Naive thymus-derived CD8-positive, alpha-beta T cell (primary cell): Measurements from ENCODE around the gene ZACN. TPM values are rescaled to one million over a fixed set of nuclear protein-coding genes. Genes with fewer than 3 reads are reported as not detected.
A peak's percentile ranks its signal among the peaks of the same experiment; 100 is the strongest.

Experiments
- ATAC-seq, 2 donors: fragments of 150-1000 bp; cut with Tn5 transposase in 1 of 2; sonication (Bioruptor Pico), chemical (Tn5 transposase) in 1 of 2; 1 replicate in 1 of 2; 2 replicates in 1 of 2; pipeline ENCODE4 v1.10.0; 2021; ENCODE audit warnings: mild to moderate bottlenecking in 2 of 2, moderate library complexity in 2 of 2
- POLR2A ChIA-PET: fragments of 350-600 bp; sonication (Branson Sonifier 250); formaldehyde crosslinking; loops from one replicate; lab custom pipeline; 2021; ENCODE audit warnings: antibody characterized with exemption; lab: Charles Lee
- DNase-seq, 10 donors: peaks; one replicate each; pipeline versions ENCODE4 v3.0.0 to v3.0.0-alpha.2; 2020 to 2022
- H3K27ac Mint-ChIP-seq, 10 donors: one replicate each; pipeline ENCODE4 v1.8.0; 2020 to 2022; ENCODE audit warnings: mild to moderate bottlenecking in 10 of 10, mixed read lengths in 10 of 10, moderate library complexity in 4 of 10, inconsistent platforms in 1 of 10
- H3K27me3 Mint-ChIP-seq, 5 donors: one replicate each; pipeline ENCODE4 v1.8.0; 2021 to 2022; ENCODE audit warnings: mixed read lengths in 5 of 5
- H3K36me3 Mint-ChIP-seq, 3 donors: one replicate each; pipeline ENCODE4 v1.8.0; 2020 to 2022; ENCODE audit warnings: mixed read lengths in 3 of 3, mild to moderate bottlenecking in 2 of 3, inconsistent platforms in 1 of 3
- H3K4me1 Mint-ChIP-seq, 4 donors: one replicate each; pipeline ENCODE4 v1.8.0; 2021 to 2022; ENCODE audit warnings: mixed read lengths in 4 of 4
- H3K4me3 Mint-ChIP-seq, 10 donors: one replicate each; pipeline ENCODE4 v1.8.0; 2020 to 2022; ENCODE audit warnings: mild to moderate bottlenecking in 10 of 10, mixed read lengths in 10 of 10, moderate library complexity in 6 of 10, inconsistent platforms in 1 of 10
- H3K9me3 Mint-ChIP-seq, 9 donors: one replicate each; pipeline ENCODE4 v1.8.0; 2020 to 2022; ENCODE audit warnings: mixed read lengths in 9 of 9, mild to moderate bottlenecking in 3 of 9, inconsistent platforms in 1 of 9, moderate library complexity in 1 of 9
- polyA plus RNA-seq, 3 donors: library from polyadenylated mRNA; unstranded; fragments of 300-500 nt; fragmentation: Illumina TruSeq; gene quantifications; one replicate each; pipeline ENCODE4 v1.2.3, GENCODE V29; 2021
- total RNA-seq, 8 experiments: library from RNA in 2 of 8; stranded (reverse) in 2 of 8; gene quantifications; one replicate each; pipeline ENCODE4 v1.2.3 and lab custom pipeline; 2021 to 2026

ZACN gene
- total and polyA plus RNA-seq, 5 experiments from 2014 or later, result 0.21 to 4.6 (median 1.9) TPM; not detected in 2

DNA sequence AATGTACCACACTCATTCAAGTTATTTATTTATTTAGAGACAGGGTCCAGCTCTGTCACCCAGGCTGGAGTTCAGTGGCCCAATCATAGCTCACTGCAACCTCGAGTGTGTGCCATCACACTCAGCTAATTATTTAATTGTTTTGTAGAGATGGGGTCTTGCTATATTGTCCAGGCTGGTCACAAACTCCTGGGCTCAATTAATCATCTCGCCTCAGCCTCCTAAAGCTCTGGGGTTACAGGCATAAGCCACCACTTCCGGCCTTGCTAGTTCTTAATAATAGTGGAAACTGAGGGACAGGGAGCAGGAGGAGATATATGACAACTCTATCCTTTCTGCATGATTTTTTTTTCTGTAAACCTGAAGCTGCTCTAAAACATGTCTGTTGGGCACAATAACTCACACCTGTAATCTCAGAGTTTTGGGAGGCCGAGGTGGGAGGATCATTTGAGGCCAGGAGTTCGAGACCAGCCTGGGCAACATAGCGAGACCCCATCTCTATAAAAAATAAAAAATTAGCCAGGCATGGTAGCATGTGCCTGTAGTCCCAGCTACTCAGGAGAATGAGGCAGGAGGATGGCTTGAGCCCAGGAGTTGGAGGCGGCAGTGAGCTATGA lies 36.3 kb downstream of the ZACN start:
- no peak overlapping the region for H3K4me3 Mint-ChIP-seq
- H3K36me3 Mint-ChIP-seq, result no peaks in the 10 kb centered on the region
- no peaks in the 10 kb centered on the region for H3K4me1 Mint-ChIP-seq
- H3K9me3 Mint-ChIP-seq, result peaks cover 0 to 3% (median 0%) of the 10 kb centered on the region in 9 donors
- POLR2A ChIA-PET, result interaction anchor here (0.5 to 0.8 kb wide), 3 partner anchors 153 to 182 kb away, joined by 3 read pairs; no protein-coding TSS in a partner anchor
- H3K27ac Mint-ChIP-seq, result no peak overlapping the region
- no peaks in the 10 kb centered on the region for H3K27me3 Mint-ChIP-seq
- DNase-seq (no peak), ATAC-seq (no peak)

DNA sequence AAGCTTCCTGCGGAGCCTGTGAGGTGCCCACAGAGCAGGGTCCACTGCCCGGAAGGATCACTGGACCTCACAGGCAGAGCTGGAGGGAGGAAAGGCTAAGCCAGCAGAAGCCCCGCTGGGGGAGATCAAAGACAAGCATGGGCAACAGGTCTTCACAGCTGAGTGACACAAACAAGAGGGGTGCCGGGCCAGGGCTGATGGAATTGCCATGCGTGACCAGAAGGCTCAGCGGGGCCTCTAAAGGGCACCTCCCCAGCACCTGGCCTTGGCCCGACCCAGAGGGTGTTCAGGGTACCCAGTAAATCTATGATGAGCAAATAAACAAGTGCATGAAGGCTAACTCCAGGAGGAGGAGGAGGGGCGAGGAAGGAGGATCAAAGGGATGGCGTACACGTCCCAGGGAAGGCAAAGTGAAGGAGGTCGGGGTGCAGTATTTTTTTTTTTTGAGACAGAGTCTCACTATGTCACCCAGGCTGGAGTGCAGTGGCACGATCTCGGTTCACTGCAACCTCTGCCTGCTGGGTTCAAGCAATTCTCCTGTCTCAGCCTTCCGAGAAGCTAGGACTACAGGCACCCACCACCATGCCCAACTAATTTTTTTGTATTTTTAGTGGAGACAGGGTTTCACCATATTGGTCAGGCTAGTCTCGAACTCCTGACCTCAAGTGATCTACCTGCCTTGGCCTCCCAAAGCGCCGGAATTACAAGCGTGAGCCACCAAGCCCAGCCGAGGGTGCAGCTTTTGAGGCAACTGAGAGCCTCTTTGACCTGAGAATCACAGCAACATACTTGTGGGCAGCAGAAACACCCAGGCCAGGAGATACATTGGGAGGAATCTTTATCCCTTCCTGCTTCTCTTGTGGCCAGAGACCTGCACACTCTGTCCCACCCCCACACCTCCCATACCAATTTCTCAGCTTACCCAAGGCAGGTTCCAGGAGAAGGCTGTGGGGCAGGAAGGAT lies 40.7 kb downstream of the ZACN start:
- Mint-ChIP-seq H3K9me3 (no peaks in the 10 kb centered on the region), H3K27ac (peak overlapping the region in 2 of 10 donors; percentile 11 to 70)
- POLR2A ChIA-PET, result interaction anchor here (0.8 to 14.8 kb wide), 6 partner anchors 15 to 160 kb away, joined by 3 to 152 read pairs (median 58); partner anchors contain the start of gene ZACN

DNA sequence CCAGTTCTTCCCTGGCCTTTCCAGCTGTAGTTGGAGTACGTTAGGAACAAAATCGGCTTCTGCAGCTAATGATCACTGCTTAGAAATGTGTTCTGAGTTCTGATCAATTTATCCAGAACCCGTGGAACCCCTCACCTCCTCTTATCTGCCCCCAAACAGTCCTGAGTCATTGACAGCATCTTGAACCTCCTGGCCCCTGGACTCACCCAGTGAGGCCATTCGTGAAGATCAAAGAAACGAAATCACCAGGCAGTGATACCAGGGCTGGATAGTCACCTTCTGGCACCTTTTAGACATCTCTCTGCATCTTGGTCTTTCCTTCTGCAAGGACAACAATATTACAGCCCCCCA lies 41.7 kb downstream of the ZACN start:
- Mint-ChIP-seq H3K27me3 (no peaks in the 10 kb centered on the region), H3K27ac (peak overlapping the region in 5 of 10 donors; percentile 16 to 86 (median 43)), H3K36me3 (no peaks in the 10 kb centered on the region), H3K4me1 (peaks cover 9 to 28% (median 18%) of the 10 kb centered on the region in 4 donors), H3K9me3 (no peaks in the 10 kb centered on the region), H3K4me3 (peak overlapping the region in 5 of 10 donors; percentile 30 to 70 (median 41))
- POLR2A ChIA-PET, result interaction anchor here (0.8 to 14.8 kb wide), 8 partner anchors 12 to 159 kb away, joined by 3 to 152 read pairs (median 8); no protein-coding TSS in a partner anchor
- no peak for DNase-seq
- ATAC-seq, result no peak

More for the DNA sequence above, 40.7 kb downstream of the ZACN start:
- no peak for DNase-seq
- ATAC-seq, result no peak
- H3K4me1 Mint-ChIP-seq, result peaks cover 6 to 22% (median 17%) of the 10 kb centered on the region in 4 donors
- H3K4me3 Mint-ChIP-seq, result peak overlapping the region in 3 of 10 donors; percentile 24 to 26 (median 26)
- H3K36me3 Mint-ChIP-seq, result no peaks in the 10 kb centered on the region
- H3K27me3 Mint-ChIP-seq, result no peaks in the 10 kb centered on the region

DNA sequence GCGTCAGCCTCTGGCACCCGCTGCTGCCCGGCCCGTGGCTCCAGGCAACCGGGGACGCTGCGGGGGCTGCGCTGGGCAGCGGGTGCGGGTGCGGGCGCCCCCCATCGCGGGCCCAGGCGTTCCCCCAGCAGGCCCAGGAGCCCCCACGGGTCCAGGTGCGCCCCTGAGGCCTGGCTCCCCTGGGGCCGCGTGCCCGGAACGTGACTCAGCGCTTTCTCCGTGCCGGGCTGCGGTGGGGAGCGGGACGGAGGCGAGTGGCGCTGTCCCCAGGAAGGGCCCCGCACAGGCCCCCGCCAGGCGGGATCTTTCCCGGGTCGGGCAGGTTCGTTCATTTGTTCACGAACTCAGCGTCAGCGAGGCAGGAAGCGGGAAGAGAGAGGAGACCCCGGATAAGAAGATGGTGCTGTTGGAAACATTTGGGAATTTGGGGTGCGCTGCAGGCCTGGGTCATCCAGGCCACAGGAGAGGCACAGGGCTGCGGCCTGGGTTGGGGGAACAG lies 43.0 kb downstream of the ZACN start:
- Mint-ChIP-seq H3K27ac (peak overlapping the region in 8 of 10 donors; percentile 46 to 90 (median 80)), H3K9me3 (no peaks in the 10 kb centered on the region), H3K4me3 (peak overlapping the region; percentile 28 to 78 (median 63)), H3K36me3 (no peaks in the 10 kb centered on the region), H3K4me1 (peaks cover 18 to 40% (median 31%) of the 10 kb centered on the region in 4 donors), H3K27me3 (no peaks in the 10 kb centered on the region)
- POLR2A ChIA-PET, result interaction anchor here (0.5 to 14.8 kb wide), 13 partner anchors 11 to 176 kb away, joined by 3 to 152 read pairs (median 7); partner anchors contain the start of gene FOXJ1
- DNase-seq (no peak), ATAC-seq (peak; percentile 13 to 37)

DNA sequence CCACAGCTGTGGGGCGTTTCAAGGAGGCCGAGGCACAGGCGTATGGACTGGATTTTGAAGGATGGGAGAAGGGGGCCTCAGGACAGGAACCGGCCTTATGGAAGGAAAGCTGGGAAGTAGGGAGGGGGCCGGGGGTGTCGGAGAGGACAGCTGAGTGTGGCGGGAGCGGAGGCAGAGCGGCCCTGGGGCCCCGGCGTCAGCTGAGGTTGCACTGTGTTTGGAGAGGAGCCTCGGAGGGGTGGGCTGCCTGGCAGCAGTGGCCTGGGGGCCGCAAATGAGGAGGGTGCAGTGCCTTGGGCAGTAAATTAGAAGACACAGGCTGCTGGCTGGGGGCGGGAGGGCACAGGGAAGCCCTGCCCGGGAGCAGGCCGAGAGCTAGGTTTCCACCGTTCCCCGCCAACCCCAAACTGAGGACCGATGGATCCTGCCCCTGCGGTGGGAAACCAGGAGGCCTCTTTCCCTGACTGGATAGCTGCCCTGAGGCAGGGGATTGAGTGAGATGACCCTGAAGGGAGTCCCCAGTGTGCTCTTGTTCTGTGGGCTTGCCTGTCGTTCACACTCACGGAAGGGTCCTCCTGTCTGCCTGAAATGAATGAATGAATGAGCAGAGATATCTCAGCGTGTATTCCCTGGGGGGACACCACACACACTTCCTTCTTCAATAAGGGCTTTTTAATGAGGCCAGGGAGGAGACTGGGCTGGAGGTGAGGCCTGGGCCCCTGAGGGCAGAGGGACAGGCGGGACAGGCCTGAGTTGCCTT lies 43.6 kb downstream of the ZACN start:
- ATAC-seq (no peak), DNase-seq (no peak)
- H3K27ac Mint-ChIP-seq, result peak overlapping the region; percentile 46 to 90 (median 78)
- POLR2A ChIA-PET, result interaction anchor here (0.5 to 14.8 kb wide), 12 partner anchors 10 to 175 kb away, joined by 3 to 152 read pairs (median 6); no protein-coding TSS in a partner anchor
- peak overlapping the region; percentile 45 to 78 (median 67) for H3K4me3 Mint-ChIP-seq
- peaks cover 21 to 44% (median 35%) of the 10 kb centered on the region in 4 donors for H3K4me1 Mint-ChIP-seq
- no peaks in the 10 kb centered on the region for H3K9me3 Mint-ChIP-seq
- H3K27me3 Mint-ChIP-seq, result no peaks in the 10 kb centered on the region
- H3K36me3 Mint-ChIP-seq, result no peaks in the 10 kb centered on the region

DNA sequence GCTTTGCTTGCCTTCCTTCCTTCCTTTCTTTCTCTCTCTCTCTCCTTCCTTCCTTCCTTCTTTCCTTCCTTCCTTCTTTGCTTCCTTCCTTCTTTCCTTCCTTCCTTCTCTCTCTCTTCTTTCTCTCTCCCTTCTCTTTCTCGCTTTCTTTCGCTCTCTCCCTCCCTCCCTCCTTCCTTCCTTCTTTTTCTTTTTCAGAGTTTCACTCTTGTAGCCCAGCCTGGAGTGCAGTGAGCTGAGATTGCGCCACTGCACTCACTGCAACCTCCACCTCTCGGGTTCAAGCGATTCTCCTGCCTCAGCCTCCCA lies 44.2 kb downstream of the ZACN start:
- DNase-seq (no peak), ATAC-seq (no peak)
- H3K9me3 Mint-ChIP-seq, result no peaks in the 10 kb centered on the region
- H3K4me1 Mint-ChIP-seq, result peaks cover 21 to 44% (median 35%) of the 10 kb centered on the region in 4 donors
- peak overlapping the region in 9 of 10 donors; percentile 66 to 90 (median 75) for H3K27ac Mint-ChIP-seq
- peak overlapping the region in 8 of 10 donors; percentile 29 to 77 (median 66) for H3K4me3 Mint-ChIP-seq
- H3K27me3 Mint-ChIP-seq, result no peaks in the 10 kb centered on the region
- POLR2A ChIA-PET, result interaction anchor here (0.6 to 14.8 kb wide), 11 partner anchors 9 to 395 kb away, joined by 3 to 152 read pairs (median 5); no protein-coding TSS in a partner anchor
- H3K36me3 Mint-ChIP-seq, result no peaks in the 10 kb centered on the region

DNA sequence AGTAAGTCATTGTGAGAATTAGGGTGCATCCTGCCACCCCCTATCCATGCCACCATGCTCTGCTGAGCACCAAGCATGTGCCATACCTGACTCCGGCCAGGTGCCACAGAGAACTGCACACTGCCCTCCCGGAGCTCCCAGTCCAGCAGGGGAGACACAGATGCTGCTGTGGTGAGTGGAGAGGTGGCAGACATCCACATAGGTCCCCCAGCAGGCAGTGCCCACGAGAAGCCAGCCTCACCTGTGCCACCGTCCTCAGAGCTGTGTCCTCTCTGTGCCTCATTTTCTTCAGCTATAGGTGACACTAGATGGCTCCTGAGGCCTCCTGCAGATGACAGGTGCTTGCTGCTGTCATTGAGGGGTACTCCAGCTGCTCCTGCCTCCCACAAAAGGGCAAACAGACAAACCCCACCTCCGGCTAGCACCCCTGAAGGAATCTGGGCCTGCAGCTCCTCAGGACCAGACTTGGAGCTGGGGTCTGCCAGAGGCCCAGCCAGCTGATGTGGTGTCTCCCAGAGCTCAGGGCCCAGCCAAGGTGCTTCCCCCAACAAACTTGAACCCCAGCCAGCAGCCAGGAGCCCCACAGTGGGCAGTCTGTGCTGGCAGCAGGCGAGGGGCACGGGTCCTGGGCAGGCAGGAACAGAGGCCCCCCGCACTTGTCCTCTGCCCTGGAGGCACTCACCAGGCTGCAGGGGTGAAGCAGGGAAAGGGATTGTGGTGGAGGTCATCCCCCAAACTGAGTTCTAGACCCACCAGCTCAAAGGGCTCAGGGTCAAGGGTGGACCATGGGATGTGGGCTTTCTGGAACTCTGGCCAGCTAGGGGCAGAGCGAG lies 45.0 kb downstream of the ZACN start:
- no peaks in the 10 kb centered on the region for H3K9me3 Mint-ChIP-seq
- H3K4me1 Mint-ChIP-seq, result peaks cover 21 to 44% (median 35%) of the 10 kb centered on the region in 4 donors
- ATAC-seq (peak in 1 of 2 donors; percentile 19), DNase-seq (no peak)
- H3K27me3 Mint-ChIP-seq, result no peaks in the 10 kb centered on the region
- H3K4me3 Mint-ChIP-seq, result peak overlapping the region in 5 of 10 donors; percentile 18 to 77 (median 39)
- peak overlapping the region; percentile 36 to 90 (median 72) for H3K27ac Mint-ChIP-seq
- no peaks in the 10 kb centered on the region for H3K36me3 Mint-ChIP-seq
- POLR2A ChIA-PET, result interaction anchor here (0.6 to 14.8 kb wide), 11 partner anchors 11 to 395 kb away, joined by 3 to 152 read pairs (median 3); partner anchors contain the start of gene UBALD2

DNA sequence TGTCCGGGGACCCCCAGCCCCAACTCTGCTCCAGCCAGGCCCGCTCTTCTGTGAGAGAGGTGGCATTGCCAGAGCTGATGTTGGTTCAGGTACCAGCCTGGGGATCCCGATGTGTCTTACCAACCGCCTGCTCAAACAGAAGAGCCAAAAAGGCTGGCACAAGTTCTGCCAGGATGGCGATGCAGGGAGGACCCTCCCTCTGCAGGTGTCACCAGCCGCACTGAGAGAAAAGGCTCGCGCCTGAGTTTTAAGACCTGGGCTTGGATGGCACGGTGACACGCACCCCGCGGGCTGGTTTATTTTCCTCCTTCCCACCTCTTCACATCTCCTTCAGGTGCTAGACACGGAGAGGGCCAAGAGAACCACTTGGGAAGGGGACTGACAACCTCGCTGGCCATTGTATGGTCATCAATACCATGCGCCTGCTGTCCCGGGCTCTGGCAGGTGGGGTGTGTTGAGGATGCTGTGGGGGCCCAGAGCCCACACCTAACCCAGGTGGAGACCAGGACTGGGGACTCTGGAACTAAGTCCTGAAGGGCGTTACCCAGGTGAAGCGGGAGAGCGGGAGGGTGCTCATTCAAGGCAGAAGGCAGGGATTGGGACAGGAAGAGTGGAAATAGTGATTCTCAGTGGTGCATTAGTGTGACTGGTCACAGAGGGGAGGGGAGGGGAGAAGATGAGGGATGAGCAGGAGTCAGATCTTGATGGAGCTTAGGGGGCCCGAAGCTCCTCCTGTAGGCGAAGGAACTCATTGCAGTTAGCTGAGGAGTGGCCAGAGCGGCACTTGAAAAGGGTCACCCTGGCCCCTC lies 45.8 kb downstream of the ZACN start:
- POLR2A ChIA-PET, result interaction anchor here (1.2 to 14.8 kb wide), 6 partner anchors 10 to 155 kb away, joined by 3 to 152 read pairs (median 72); no protein-coding TSS in a partner anchor
- Mint-ChIP-seq H3K4me3 (peak overlapping the region in 1 of 10 donors; percentile 45), H3K27ac (peak overlapping the region in 9 of 10 donors; percentile 9 to 83 (median 57)), H3K36me3 (no peaks in the 10 kb centered on the region), H3K4me1 (peaks cover 21 to 44% (median 35%) of the 10 kb centered on the region in 4 donors), H3K27me3 (no peaks in the 10 kb centered on the region), H3K9me3 (no peaks in the 10 kb centered on the region)
- DNase-seq (no peak), ATAC-seq (no peak)

DNA sequence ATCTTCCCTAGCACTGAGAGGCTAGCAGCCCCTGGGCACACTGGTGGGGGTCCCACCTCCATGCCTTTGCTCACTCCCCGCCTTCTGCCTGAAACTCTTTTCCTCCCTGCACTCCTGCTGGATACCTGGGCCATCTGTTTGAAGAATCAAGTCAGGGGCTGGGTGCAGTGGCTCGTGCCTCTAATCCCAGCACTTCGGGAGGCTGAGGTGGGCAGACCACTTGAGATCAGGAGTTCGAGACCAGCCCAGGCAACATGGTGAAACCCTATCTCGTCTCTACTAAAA lies 46.4 kb downstream of the ZACN start:
- no peak for ATAC-seq
- H3K9me3 Mint-ChIP-seq, result no peaks in the 10 kb centered on the region
- H3K27me3 Mint-ChIP-seq, result no peaks in the 10 kb centered on the region
- no peaks in the 10 kb centered on the region for H3K36me3 Mint-ChIP-seq
- peak overlapping the region in 7 of 10 donors; percentile 35 to 83 (median 68) for H3K27ac Mint-ChIP-seq
- no peak for DNase-seq
- POLR2A ChIA-PET, result interaction anchor here (1.2 to 14.8 kb wide), 8 partner anchors 19 to 155 kb away, joined by 3 to 152 read pairs (median 28); no protein-coding TSS in a partner anchor
- peaks cover 21 to 44% (median 35%) of the 10 kb centered on the region in 4 donors for H3K4me1 Mint-ChIP-seq
- H3K4me3 Mint-ChIP-seq, result no peak overlapping the region

DNA sequence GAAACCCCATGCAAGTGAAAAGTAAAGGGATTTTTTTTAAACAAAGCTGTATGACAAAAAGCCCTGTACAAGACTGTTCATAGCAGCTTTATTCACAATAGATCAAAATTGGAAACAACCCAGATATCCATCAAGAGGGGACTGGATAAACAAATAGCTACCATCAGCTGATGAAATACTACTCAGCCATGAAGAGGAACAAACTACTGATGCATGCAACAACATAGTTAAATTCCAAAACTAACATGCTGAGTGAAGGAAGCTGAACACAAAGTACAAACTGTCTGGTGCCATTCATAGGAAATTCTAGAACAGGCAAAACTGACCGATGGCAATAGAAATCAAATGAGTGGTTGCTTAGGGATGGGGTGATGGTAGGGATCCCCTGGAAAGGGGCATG lies 46.9 kb downstream of the ZACN start:
- ATAC-seq (no peak), DNase-seq (no peak)
- peak overlapping the region in 1 of 10 donors; percentile 4 for H3K4me3 Mint-ChIP-seq
- H3K9me3 Mint-ChIP-seq, result no peaks in the 10 kb centered on the region
- H3K27me3 Mint-ChIP-seq, result no peaks in the 10 kb centered on the region
- POLR2A ChIA-PET, result interaction anchor here (0.6 to 14.8 kb wide), 14 partner anchors 9 to 173 kb away, joined by 3 to 152 read pairs (median 7); partner anchors contain the start of genes FOXJ1 and UBALD2
- H3K36me3 Mint-ChIP-seq, result no peaks in the 10 kb centered on the region
- H3K27ac Mint-ChIP-seq, result peak overlapping the region in 9 of 10 donors; percentile 56 to 92 (median 89)
- peaks cover 24 to 45% (median 36%) of the 10 kb centered on the region in 4 donors for H3K4me1 Mint-ChIP-seq
